Measurements from ENCODE around the gene C10orf88. TPM values are rescaled to one million over a fixed set of nuclear protein-coding genes. Genes with fewer than 3 reads are reported as not detected.

C10orf88 gene
- total RNA-seq, 1 donor from 2014 or later, result 12.5 TPM

- TF ChIP-seq CTCF (IDR thresholded peaks at IDR 0.05), result no peak
- POLR2A ChIA-PET, result no interaction called here
- intact Hi-C loops (cut with micrococcal nuclease), result no loop called here
- ATAC-seq (ENCODE audit: low read depth), result no peak
- Mint-ChIP-seq H3K4me3 (no peak overlapping the region), H3K36me3 (ENCODE audit: low read depth) (peaks cover 50% of the 10 kb centered on the region), H3K27ac (no peak overlapping the region), H3K27me3 (peaks cover 2% of the 10 kb centered on the region), H3K9me3 (no peaks in the 10 kb centered on the region), H3K4me1 (peaks cover 25% of the 10 kb centered on the region)
- CTCF ChIA-PET, result no interaction called here
- DNase-seq, result no peak
Measured at GRCh38 chr10:122949296-122949695, 4.7 kb downstream of the C10orf88 start.

- ChIA-PET CTCF (no interaction called here), POLR2A (no interaction called here)
- TF ChIP-seq CTCF (IDR thresholded peaks at IDR 0.05), result no peak
- no peak for DNase-seq
- Mint-ChIP-seq H3K27ac (no peak overlapping the region), H3K27me3 (no peaks in the 10 kb centered on the region), H3K36me3 (ENCODE audit: low read depth) (peaks cover 46% of the 10 kb centered on the region), H3K4me1 (no peaks in the 10 kb centered on the region), H3K4me3 (no peak overlapping the region), H3K9me3 (no peaks in the 10 kb centered on the region)
- intact Hi-C loops (cut with micrococcal nuclease), result no loop called here
- ATAC-seq (ENCODE audit: low read depth), result no peak
Measured at GRCh38 chr10:122939856-122940543, 14.0 kb downstream of the C10orf88 start.

- intact Hi-C loops (cut with micrococcal nuclease), result no loop called here
- ChIA-PET POLR2A (no interaction called here), CTCF (no interaction called here)
- Mint-ChIP-seq H3K27ac (no peak overlapping the region), H3K4me3 (no peak overlapping the region), H3K9me3 (no peaks in the 10 kb centered on the region), H3K4me1 (no peaks in the 10 kb centered on the region), H3K27me3 (no peaks in the 10 kb centered on the region), H3K36me3 (ENCODE audit: low read depth) (peaks cover 49% of the 10 kb centered on the region)
- DNase-seq, result no peak
- no peak for ATAC-seq (ENCODE audit: low read depth)
- no peak for TF ChIP-seq CTCF (IDR thresholded peaks at IDR 0.05)
Measured at GRCh38 chr10:122939133-122939855, 14.7 kb downstream of the C10orf88 start.

GRCh38 chr10:122931088-122931906 is 22.7 kb downstream of the C10orf88 start:
- CTCF ChIA-PET, result no interaction called here
- Mint-ChIP-seq H3K27ac (no peak overlapping the region), H3K27me3 (no peaks in the 10 kb centered on the region), H3K9me3 (no peaks in the 10 kb centered on the region), H3K36me3 (ENCODE audit: low read depth) (peaks cover 26% of the 10 kb centered on the region), H3K4me3 (no peak overlapping the region), H3K4me1 (peaks cover 2% of the 10 kb centered on the region)
- POLR2A ChIA-PET, result no interaction called here
- ATAC-seq (ENCODE audit: low read depth) (no peak), DNase-seq (no peak)
- intact Hi-C loops (cut with micrococcal nuclease), result no loop called here
- no peak for TF ChIP-seq CTCF (IDR thresholded peaks at IDR 0.05)

- ChIA-PET CTCF (no interaction called here), POLR2A (no interaction called here)
- Mint-ChIP-seq H3K4me3 (no peak overlapping the region), H3K27me3 (no peaks in the 10 kb centered on the region), H3K27ac (no peak overlapping the region), H3K36me3 (ENCODE audit: low read depth) (peaks cover 22% of the 10 kb centered on the region), H3K9me3 (no peaks in the 10 kb centered on the region), H3K4me1 (peaks cover 2% of the 10 kb centered on the region)
- DNase-seq (no peak), ATAC-seq (ENCODE audit: low read depth) (no peak)
- no peak for TF ChIP-seq CTCF (IDR thresholded peaks at IDR 0.05)
- intact Hi-C loops (cut with micrococcal nuclease), result no loop called here
Measured at GRCh38 chr10:122930140-122930539, 23.9 kb downstream of the C10orf88 start.
